Lower leg skin (tissue), 3 donors: ENCODE results near the gene CNTN4.

Source experiments
- POLR2A ChIP-seq, 2 donors: fragments of 450-650 bp; IDR thresholded peaks; one replicate each; pipeline ENCODE4 v1.6.1; 2016 to 2017; ENCODE audit warnings: antibody characterized with exemption in 2 of 2, mild to moderate bottlenecking in 1 of 2, moderate library complexity in 1 of 2
- TF ChIP-seq, protein P1 (sequence below), 3 donors: fragments of 450-650 bp; IDR thresholded peaks; one replicate each; pipeline ENCODE4 v1.5.1; 2016; ENCODE audit warnings: antibody characterized with exemption in 3 of 3, mild to moderate bottlenecking in 3 of 3, moderate library complexity in 2 of 3

DNA sequence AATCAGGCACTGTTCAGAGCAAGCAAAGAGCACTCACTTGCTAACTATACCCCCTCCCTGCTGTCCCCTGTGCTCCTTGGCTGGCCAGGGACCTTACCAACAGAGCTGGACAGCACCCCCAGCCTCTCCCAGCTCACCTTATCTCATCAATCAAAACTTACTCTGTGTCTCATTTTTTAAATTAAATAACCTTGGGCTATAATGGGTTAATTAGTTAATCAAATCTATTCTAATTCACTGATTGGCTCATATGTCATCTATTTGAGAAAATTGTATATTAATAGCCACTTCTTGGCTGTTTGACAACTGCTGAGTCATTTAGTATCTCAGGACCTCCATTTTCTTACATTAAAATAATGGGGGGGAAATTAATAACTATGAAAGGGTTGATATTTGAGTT, 988.6 kb downstream of the CNTN4 start:
- TF ChIP-seq, protein P1, sequence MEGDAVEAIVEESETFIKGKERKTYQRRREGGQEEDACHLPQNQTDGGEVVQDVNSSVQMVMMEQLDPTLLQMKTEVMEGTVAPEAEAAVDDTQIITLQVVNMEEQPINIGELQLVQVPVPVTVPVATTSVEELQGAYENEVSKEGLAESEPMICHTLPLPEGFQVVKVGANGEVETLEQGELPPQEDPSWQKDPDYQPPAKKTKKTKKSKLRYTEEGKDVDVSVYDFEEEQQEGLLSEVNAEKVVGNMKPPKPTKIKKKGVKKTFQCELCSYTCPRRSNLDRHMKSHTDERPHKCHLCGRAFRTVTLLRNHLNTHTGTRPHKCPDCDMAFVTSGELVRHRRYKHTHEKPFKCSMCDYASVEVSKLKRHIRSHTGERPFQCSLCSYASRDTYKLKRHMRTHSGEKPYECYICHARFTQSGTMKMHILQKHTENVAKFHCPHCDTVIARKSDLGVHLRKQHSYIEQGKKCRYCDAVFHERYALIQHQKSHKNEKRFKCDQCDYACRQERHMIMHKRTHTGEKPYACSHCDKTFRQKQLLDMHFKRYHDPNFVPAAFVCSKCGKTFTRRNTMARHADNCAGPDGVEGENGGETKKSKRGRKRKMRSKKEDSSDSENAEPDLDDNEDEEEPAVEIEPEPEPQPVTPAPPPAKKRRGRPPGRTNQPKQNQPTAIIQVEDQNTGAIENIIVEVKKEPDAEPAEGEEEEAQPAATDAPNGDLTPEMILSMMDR (IDR thresholded peaks at IDR 0.05), result no peak
- no peak for TF ChIP-seq POLR2A (IDR thresholded peaks at IDR 0.05)
